GM19023 (cell line): ENCODE measurements around the gene ZNF597.
A peak's percentile ranks its signal among the peaks of the same experiment; 100 is the strongest.

Source experiments
- ATAC-seq: cut with Tn5 transposase; IDR thresholded peaks from one replicate; pipeline ENCODE4 v1.9.1; 2021; ENCODE audit warnings: mild to moderate bottlenecking, moderate library complexity; ENCODE audit not compliant: unreplicated experiment

Gene ZNF597

DNA sequence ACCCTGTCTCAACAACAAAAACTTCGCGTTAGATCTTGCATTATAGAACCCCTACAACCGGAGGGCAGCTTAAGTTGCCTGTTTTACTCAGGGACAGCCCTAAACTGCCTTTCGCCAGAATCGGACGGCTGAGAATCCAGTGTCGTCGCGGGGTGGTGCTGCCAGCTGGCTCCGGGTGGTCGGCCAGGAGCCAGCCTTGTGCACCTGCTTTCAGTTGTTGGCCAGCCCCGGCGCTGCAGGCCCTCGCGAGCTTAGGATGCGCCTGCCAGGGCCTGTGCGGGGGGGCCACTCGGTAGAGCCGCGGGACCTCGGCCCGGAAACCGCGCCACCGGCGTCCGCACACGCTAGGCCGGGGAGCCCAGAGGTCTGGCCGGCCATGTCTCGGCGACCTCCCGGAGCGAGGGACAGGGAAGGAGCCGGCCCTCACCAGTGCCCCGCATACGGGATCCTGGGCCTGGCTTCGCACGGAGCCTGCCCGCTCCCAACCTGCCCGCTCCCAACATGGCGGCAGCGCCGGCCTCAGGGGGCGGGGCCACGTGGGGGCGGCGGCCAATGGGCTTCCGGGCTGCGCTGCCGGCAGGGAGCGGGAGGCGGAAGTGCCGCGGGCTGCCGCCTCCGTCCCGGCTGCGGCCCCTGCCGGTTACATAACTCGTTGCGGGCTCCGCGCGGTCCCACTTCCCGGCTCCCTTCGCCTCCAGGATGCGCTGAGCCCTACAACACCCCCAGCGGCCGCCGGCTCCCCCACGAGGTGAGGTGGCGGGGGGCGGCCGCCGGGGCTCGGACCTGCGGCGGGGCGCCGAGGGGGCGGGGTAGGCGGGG, 14.3 kb upstream of the ZNF597 start:
- peak; percentile 78 for ATAC-seq

DNA sequence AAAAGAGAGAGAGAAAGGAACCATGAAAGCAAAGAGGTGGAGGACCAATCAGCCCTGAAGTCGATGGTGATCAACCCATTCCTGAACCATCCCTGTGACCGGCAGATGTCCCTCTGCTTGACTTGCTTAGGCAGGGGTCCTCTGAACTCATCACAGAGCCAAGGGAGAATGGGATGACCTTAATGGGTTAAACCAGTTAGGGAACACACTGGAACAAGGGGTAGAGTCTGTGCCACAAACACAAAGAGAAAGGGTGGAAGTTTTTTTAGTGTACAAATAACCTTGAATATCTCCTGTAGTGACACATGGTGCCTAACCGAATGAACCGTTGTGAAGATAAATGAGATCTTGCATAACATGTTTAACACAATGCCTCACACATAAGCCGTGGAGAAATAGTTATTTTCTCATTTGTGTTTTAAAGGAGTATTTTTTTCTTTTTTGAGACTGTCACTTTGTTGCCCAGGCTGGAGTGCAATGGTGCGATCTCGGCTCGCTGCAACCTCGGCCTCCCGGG, 11.4 kb upstream of the ZNF597 start:
- ATAC-seq = no peak

DNA sequence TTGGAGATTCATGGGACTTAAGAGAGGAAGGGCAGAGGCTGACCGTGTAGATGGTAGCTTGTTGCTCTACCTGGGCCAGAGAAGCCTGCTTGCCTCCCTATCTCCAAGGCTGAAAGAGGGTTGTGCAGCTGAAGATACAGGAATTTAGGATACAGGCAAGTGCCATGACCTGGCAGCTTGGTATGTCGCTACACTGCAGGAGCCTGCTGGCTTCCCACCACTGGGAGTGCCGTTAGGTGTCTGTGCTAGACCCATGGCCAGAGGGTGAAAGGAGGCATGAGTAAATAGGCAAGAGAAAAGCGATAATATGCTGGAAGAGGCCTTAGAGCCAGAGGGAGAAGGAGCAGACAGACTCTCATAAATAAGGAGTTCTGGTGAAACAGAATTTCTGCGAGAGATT, 10.8 kb upstream of the ZNF597 start:
- ATAC-seq = no peak

DNA sequence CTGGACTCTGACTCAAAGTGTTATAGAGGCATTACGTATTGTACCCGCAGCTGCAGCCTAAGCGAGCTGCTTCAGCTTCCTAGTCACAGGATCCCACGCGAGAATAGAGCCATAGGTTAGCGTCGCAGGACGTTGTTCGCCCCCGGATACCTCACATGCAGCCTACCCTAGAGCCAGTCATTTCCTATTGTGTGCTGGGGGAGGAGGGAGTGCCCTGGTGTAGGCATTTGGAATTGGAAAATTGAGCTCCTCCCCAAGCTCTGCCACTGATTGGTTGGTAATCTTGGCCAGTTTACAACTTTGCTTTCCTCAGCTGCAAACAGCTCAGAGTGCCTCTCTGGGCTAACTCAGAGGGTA, 706 bp upstream of the ZNF597 start:
- peak; percentile 21 for ATAC-seq

DNA sequence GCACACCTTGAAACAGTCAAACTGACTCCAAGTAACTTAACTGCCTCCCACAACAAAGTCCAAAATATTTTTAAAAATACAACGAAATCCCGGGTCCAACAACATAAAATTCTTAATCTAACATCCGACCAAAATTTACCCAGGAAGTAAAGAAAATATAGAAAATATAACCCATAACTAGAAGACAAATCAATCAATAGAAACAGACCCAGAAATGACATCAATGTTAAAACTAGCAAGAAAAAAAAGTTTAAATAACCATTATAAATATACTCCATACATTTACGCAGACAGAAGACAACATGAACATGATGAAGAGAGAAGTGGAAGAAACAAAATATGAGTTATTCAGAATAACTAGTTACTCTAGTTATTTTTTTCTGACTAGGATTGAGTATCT, 3.7 kb downstream of the ZNF597 start:
- ATAC-seq = no peak

DNA sequence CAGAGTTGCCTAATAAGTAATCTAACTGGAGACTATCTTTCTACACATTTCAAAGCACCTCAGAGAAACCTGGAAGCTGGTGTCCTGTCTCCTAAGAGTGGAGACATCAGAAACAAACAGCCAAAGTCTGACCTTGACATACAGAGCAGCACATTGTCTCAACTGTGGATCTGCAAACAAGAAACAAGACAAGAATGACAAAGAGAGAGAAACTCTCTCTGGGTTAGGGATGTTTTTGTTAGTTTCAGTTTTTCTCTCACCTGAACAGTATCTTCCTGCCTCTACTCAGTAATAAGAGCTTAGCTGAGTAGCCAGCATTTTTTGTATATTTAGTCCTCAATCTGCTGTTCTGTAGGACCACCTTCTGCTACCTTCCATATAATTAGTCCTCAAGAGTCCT, 8.9 kb downstream of the ZNF597 start:
- no peak for ATAC-seq

DNA sequence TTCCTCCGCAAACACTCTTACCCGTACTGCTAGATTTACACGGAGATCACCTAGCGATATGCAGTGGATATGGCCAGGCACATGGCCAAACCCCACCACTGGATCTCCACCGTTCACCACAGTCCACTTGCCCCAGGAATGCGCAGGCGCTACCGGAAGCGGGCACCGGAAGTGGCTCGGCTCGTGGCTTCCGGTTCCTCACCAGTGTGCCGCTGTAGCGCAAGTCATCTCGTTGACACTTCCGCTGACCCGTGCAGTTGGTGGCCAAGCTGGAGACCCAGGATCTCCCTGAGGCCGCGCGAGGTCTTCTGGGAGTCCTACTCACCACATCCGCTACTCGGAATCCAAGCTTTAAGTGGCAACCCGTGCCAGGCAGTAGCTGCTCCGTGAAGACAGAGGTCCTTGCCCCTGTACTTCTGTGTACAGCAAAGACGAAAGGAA, 11.5 kb downstream of the ZNF597 start:
- no peak for ATAC-seq

DNA sequence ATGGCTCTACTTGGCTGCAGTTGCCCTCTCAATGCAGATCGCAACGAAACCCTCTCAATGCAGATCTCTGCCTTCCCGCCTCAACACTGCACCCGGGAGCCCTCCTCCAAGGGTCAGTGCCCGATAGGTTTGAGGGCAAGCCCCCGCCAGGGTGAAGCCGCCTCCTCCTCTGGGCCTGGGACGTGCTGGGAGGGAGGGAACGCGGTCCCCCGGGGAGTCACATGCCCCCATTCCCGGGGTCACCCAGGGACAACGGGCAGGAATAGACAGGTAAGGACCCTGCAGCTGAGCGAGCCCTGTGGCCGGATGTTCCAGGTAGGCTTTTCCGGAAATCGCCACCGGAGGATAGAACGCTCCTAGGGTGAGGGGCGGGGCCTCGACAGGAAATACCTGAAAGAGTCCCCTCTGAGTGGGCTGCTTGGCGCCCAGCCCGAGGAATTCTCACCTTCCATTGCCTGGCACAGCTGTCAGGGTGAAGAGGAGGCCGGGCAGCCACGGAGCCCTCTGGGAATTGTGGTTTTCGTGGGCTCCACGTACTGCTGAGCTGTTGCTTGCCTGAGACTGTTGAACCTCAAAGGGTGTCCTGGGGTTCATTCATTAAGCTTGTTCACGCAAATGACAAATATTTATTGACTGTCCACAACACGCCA, 29.4 kb downstream of the ZNF597 start:
- ATAC-seq = no peak

DNA sequence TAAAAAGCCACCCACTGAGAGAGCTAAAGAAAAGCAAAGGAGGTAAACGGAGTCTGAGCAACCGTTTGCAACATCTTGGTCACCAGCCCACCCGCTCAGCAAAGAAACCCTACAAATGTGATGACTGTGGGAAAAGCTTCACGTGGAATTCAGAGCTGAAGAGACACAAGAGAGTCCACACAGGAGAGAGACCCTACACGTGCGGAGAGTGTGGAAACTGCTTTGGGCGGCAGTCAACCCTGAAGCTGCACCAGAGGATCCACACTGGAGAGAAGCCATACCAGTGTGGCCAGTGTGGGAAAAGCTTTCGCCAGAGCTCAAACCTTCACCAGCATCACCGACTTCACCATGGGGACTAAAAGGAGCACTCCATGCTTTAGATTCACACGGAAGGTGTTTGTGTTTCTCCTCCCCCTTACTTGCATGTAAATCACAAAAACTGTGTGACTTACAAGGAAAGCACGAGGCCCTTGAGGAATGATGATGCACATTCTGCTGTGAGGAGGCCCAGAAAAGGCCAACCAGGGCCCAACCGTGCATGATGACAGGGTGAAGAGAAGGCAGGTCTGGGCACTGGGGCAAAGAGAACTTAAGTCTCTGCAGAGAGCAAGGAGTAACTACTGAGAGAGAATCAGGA, 34.6 kb downstream of the ZNF597 start:
- no peak for ATAC-seq

DNA sequence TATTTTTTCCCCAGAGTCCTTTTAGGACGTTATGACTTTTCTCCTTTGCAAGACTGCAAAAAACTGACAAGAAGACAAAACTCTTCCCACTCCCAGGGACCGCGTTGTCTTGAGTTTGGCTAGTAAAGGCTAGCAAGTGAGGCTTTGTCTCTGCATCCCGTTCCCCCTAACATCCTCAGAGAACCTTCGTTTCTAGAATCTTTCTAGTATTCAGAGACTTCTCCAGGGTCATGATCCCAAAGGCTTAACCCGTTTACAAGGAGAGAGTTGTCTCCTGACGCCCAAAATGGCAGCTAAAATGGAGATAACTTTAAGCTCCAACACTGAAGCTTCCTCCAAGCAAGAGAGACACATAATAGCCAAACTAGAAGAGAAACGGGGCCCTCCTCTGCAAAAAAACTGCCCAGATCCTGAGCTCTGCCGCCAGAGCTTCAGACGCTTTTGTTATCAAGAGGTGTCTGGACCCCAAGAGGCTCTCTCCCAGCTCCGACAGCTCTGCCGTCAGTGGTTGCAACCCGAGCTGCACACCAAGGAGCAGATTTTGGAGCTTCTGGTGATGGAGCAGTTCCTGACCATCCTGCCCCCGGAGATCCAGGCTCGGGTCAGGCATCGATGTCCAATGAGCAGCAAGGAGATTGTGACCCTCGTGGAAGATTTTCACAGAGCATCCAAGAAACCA, 41.4 kb downstream of the ZNF597 start:
- ATAC-seq = no peak

DNA sequence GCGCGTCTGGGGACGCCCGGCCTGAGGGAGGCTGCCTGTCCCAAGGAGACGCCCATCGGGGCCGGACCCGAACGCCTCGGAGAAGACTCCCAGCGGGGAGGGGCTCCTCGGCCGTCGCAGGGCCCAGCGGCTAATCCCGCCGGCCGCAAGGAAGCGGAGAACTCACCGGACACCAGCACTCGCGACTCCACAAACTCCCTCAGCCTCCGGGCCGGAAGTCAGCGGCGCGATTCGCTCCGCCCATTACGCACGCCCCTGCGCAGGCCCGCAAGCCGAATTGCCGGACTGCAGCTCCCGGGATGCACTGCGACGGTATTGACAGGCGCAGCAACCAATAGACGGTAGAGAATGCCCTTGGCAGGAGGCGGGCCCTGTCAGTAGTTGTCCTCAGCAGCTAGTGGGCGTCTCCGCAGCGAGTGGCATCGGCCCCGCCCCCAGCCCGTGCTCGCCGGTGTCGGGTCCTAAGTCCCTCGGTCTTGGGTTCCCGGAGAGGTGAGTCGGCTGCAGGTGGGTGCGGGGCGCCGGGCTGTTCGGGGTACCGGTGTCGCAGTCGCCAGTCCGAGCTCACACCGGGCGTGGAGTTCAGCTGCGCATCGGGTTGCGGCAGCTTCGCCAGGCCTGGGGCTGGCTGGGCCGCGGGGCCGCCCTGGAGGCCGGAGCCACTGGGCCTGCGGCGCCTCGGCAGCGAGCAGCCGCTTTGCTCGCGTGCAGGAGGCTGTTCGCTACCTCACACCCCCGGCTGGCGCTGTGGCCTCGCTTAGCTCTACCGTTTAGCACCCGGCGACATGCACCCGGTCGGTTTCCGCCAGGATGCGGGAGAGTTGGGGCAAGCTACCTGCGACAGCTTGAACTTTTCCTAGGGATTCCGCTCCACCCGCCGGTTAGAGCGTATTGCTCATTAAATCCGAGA, 42.3 kb downstream of the ZNF597 start, which contains the start of the genes ZNF174 and ZSCAN32:
Gene ZNF174 (plus strand): TSS at position 437 of the 910 bp plus-strand sequence. CDS start 790 bp downstream, outside the sequence.
Gene ZSCAN32 (minus strand): TSS at position 226 of the 910 bp plus-strand sequence. CDS start 3,447 bp downstream, outside the sequence.
- peak; percentile 96 for ATAC-seq

DNA sequence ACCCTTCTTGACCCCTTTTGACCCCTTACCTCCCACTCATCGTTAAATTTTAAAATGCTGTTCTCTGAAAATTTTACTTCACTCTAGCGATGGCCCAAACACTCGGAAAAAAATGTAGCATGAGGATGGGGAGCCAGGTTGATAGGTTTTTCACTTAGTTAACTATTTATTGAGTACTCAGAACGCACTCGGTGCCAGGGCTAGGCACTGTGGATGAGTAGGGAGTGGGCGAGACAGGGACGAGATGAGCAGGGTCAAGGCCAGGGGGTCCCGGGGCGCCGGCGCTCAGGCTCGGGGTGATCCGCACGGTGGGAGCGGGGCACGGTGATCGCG, 42.9 kb downstream of the ZNF597 start:
- ATAC-seq = no peak

DNA sequence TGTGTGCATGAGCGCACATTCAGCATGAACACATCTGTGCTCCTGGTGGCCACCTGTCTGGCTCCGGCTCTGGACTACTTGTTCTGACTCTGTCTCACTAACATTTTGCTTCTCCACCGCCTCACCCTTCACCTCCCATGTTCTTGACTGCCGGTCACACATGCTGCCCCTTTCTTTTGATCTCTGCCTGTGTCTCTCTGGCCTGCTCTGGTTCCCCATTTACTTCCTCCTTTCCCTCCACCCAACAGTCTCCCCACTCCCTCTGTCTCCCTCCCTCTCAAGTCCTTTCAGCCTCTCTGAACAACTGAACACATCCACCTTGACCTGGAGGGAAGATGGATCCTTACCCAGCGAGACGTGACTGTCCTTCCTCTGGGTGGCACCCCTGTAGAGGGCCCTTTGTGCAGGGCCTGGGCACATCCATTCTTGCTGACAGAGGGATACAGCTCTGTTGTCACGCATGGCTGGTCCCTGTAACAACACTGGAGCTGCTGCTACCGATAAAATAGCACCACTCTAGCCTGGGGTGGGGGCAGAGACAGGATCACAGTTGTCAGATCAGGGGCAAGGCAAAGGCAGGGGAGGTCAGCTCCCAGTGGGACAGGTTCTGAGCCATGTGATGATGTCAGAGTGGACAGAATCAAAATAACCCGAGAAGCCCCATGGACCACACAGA, 53.5 kb downstream of the ZNF597 start:
- ATAC-seq = no peak

DNA sequence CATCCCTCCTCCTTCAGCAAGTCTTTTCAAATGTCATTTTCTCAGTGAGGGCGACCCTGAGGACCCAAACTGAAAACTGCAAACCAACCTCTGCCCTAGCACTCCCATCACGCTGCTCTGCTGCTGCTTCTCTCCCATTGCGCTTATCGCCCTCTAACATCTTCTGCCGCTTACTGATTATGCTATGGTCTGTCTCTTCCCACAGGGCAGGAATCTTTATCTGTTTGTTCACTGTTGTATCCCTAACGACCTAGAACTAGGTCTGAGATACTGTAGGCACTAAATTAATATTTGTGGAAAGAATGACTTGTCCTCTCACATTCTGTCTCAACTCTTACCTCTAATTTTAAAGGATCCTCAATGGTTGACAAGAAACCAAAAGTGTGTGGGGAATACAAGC, 55.0 kb downstream of the ZNF597 start:
- no peak for ATAC-seq

DNA sequence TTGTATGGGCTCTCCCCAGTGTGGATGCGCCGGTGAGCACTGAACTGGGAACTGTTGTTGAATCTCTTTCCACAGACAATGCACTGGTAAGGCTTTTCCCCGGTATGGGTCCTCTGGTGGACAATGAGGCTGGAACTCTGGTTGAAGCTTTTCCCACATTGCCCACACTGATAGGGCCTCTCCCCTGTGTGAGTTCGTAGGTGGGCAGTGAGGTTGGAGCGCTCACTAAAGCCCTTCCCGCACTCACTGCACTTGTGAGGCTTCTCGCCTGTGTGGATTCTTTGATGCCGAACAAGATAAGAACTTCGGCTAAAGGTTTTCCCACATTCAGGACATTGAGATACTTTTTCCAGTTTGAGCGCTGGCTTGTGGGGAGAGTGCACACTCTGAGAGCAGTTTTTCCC, 60.3 kb downstream of the ZNF597 start:
- ATAC-seq = no peak
